Esophagus muscularis mucosa (tissue), 4 donors: ENCODE data around the gene RABL6.

Source experiments
- CTCF ChIP-seq, 3 experiments: fragments of 200-600 bp in 2 of 3; fragments of 450-650 bp in 1 of 3; sonication (generic) in 2 of 3; IDR thresholded peaks; one replicate each; pipeline ENCODE4 v1.5.1; 2017 to 2019; ENCODE audit warnings: antibody characterized with exemption in 3 of 3, mild to moderate bottlenecking in 2 of 3, moderate library complexity in 1 of 3
- EP300 ChIP-seq: sonication (generic); formaldehyde crosslinking; IDR thresholded peaks from one replicate; pipeline ENCODE4 v1.6.1; 2017; ENCODE audit warnings: antibody characterized with exemption
- POLR2A ChIP-seq: fragments of 450-650 bp; IDR thresholded peaks from one replicate; pipeline ENCODE4 v1.6.1; 2017; ENCODE audit warnings: antibody characterized with exemption, moderate library complexity, mild to moderate bottlenecking, low read depth
- POLR2AphosphoS5 ChIP-seq, 2 donors: sonication (generic); formaldehyde crosslinking; IDR thresholded peaks; one replicate each; pipeline ENCODE4 v1.6.1; 2017; ENCODE audit warnings: antibody characterized with exemption in 2 of 2

- TF ChIP-seq CTCF (IDR thresholded peaks at IDR 0.05) (no peak), POLR2A (no peak), POLR2AphosphoS5 (IDR thresholded peaks at IDR 0.05) (no peak), EP300 (no peak)
These were observed 30.8 kb upstream of the RABL6 start for GRCh38 chr9:136776947-136777346.
